SU-DHL-6 (cell line): Measurements from ENCODE around the gene TMEM106C.

ENCODE experiments used
- H2AFZ ChIP-seq: fragments of 200-600 bp; sonication (generic); 2 replicates; pipeline ENCODE4 v1.6.1; 2014; ENCODE audit warnings: low read depth, mild to moderate bottlenecking, moderate library complexity, mixed read lengths, antibody characterized with exemption, low read length; ENCODE audit not compliant: severe bottlenecking
- H3F3A ChIP-seq: fragments of 200-600 bp; shearing (Covaris generic); 2 replicates; pipeline ENCODE4 v1.6.0; 2016; ENCODE audit warnings: antibody characterized with exemption, mild to moderate bottlenecking; ENCODE audit not compliant: insufficient read depth
- H3K27ac ChIP-seq: fragments of 200-600 bp; sonication (generic); 2 replicates; pipeline ENCODE4 v1.5.1; 2016; ENCODE audit warnings: low read depth, mild to moderate bottlenecking, low read length, moderate library complexity, mixed read lengths
- H3K27me3 ChIP-seq: fragments of 200-600 bp; sonication (generic), shearing (Covaris generic); 2 replicates; pipeline ENCODE4 v1.6.0; 2014; ENCODE audit warnings: mild to moderate bottlenecking, low read length
- H3K36me3 ChIP-seq: fragments of 200-600 bp; sonication (generic); 2 replicates; pipeline ENCODE4 v1.6.1; 2014; ENCODE audit warnings: mild to moderate bottlenecking, low read length, mixed read lengths
- H3K4me2 ChIP-seq: fragments of 300-600, 200-600 bp; shearing (Covaris generic), sonication (generic); 2 replicates; pipeline ENCODE4 v1.6.0; 2014; ENCODE audit warnings: low read length, low read depth, mild to moderate bottlenecking; ENCODE audit not compliant: poor library complexity, severe bottlenecking
- H3K4me3 ChIP-seq: fragments of 200-600 bp; sonication (generic); 2 replicates; pipeline ENCODE4 v1.5.1; 2014; ENCODE audit warnings: antibody characterized with exemption, low read length, mild to moderate bottlenecking, mixed read lengths; ENCODE audit not compliant: insufficient read depth, poor library complexity, severe bottlenecking
- H3K79me2 ChIP-seq: fragments of 200-600 bp; sonication (generic); 2 replicates; pipeline ENCODE4 v1.6.1; 2014; ENCODE audit warnings: mild to moderate bottlenecking, low read length, moderate library complexity; ENCODE audit not compliant: insufficient read depth
- H3K9ac ChIP-seq: fragments of 200-600 bp; sonication (generic); 2 replicates; pipeline ENCODE4 v1.7.0; 2014; ENCODE audit warnings: mild to moderate bottlenecking, low read length
- H3K9me2 ChIP-seq: fragments of 200-600 bp; sonication (generic); replicated peaks from 2 replicates; pipeline ENCODE4 v1.6.1; 2014; ENCODE audit warnings: low read length; ENCODE audit not compliant: insufficient read depth
- H3K9me3 ChIP-seq: fragments of 200-600 bp; sonication (generic); 2 replicates; pipeline ENCODE4 v1.6.1; 2014; ENCODE audit warnings: low read length, mixed read lengths; ENCODE audit not compliant: insufficient read depth
- H4K20me1 ChIP-seq: fragments of 200-600 bp; sonication (generic); 2 replicates; pipeline ENCODE4 v1.6.1; 2014; ENCODE audit warnings: low read depth, mild to moderate bottlenecking, antibody characterized with exemption, low read length, moderate library complexity, mixed read lengths
- EZH2phosphoT487 ChIP-seq: fragments of 200-600 bp; sonication (generic), shearing (Covaris generic); conservative IDR thresholded peaks from 2 replicates; pipeline ENCODE4 v1.6.1; 2018; ENCODE audit warnings: mild to moderate bottlenecking, antibody characterized with exemption, low read length, moderate library complexity, mixed read lengths
- TF ChIP-seq, protein P1 (sequence below): fragments of 200-600 bp; sonication (generic); IDR thresholded peaks from one replicate; pipeline ENCODE4 v1.5.1; 2017; ENCODE audit warnings: antibody characterized with exemption, mild to moderate bottlenecking, low read length, moderate library complexity; ENCODE audit not compliant: insufficient read depth, poor library complexity, severe bottlenecking

Gene TMEM106C

DNA sequence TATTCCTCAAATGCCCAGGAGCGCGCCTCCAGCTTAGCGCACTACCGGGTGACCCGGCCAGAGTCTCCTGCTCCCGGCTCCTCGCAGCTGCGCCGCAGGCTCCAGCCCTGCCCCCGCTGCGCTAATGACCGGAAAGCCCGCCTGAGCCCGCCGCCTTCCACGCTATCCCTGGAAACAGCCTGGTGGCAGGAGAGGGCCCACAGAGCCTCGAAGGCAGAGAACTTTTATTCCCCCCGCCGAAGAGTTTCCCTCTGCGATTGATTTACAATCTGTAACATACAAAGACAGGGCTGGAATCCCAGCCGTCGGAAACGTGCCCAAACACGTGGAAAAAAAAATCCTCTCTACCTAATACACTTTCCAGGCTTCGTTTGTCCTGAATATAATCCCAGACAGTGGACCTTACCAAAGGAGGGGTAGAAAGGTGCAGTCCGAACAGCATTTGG lies 39.4 kb downstream of the TMEM106C start:
- Histone ChIP-seq H4K20me1 (no peaks in the 10 kb centered on the region), H3K4me3 (no peak overlapping the region)

DNA sequence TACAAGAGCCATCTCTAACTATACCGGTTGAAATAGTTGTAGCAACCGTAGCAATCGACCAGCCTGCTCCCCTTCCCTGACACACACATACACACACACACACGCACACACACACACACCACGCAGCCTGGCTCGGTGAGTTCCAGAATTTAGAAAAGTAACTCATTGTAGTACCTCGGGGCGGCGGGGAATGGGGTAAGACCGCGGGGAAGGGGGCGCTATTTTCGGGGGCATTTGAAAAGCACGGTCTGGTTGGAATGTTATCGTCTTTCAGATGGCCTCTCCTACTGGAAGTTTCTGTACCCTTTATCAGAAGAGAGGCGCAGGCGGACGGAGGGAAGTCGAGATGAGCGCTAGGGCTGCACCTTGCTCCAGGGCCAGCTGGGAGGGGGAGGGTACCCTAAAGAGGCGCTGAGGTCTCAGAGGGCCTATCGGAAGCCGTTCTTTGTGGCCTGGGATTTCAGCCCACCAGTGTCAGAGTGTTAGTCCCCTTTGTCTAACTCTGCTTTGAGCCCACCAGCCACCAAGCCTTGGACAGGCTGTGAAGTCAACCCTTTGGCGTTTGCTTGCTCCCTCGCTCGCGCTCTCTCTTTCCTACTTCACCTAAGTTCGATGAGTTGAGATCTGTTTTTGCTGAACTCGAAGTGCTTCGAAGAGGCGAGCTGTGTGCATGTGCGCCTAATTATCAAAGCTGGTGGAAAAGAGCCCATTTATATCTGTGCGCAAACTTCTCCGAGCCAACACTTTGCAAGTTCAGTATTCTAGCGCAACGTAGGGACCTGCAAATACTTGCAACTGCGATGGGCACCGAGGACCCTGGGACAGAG lies 40.0 kb downstream of the TMEM106C start:
- no peaks in the 10 kb centered on the region for H3F3A ChIP-seq
- no peak for TF ChIP-seq EZH2phosphoT487
- TF ChIP-seq, protein P1, sequence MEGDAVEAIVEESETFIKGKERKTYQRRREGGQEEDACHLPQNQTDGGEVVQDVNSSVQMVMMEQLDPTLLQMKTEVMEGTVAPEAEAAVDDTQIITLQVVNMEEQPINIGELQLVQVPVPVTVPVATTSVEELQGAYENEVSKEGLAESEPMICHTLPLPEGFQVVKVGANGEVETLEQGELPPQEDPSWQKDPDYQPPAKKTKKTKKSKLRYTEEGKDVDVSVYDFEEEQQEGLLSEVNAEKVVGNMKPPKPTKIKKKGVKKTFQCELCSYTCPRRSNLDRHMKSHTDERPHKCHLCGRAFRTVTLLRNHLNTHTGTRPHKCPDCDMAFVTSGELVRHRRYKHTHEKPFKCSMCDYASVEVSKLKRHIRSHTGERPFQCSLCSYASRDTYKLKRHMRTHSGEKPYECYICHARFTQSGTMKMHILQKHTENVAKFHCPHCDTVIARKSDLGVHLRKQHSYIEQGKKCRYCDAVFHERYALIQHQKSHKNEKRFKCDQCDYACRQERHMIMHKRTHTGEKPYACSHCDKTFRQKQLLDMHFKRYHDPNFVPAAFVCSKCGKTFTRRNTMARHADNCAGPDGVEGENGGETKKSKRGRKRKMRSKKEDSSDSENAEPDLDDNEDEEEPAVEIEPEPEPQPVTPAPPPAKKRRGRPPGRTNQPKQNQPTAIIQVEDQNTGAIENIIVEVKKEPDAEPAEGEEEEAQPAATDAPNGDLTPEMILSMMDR = no peak
- H3K4me3 ChIP-seq = no peak overlapping the region
- H3K4me2 ChIP-seq = no peak overlapping the region
- no peak overlapping the region for H3K9ac ChIP-seq
- no peaks in the 10 kb centered on the region for H3K36me3 ChIP-seq
- no peak overlapping the region for H2AFZ ChIP-seq
- no peak overlapping the region for H3K27ac ChIP-seq
- no peaks in the 10 kb centered on the region for H3K79me2 ChIP-seq
- H4K20me1 ChIP-seq = no peaks in the 10 kb centered on the region
- no peaks in the 10 kb centered on the region for H3K9me3 ChIP-seq
- H3K27me3 ChIP-seq = no peaks in the 10 kb centered on the region
- no peaks in the 10 kb centered on the region for H3K9me2 ChIP-seq

More for the DNA sequence above, 39.4 kb downstream of the TMEM106C start:
- no peaks in the 10 kb centered on the region for H3K27me3 ChIP-seq
- H3K36me3 ChIP-seq = no peaks in the 10 kb centered on the region
- TF ChIP-seq, protein P1 = no peak
- TF ChIP-seq EZH2phosphoT487 = no peak
- H3K79me2 ChIP-seq = no peaks in the 10 kb centered on the region
- H3K9me3 ChIP-seq = no peaks in the 10 kb centered on the region
- no peak overlapping the region for H3K4me2 ChIP-seq
- no peak overlapping the region for H3K27ac ChIP-seq
- no peaks in the 10 kb centered on the region for H3K9me2 ChIP-seq
- no peak overlapping the region for H2AFZ ChIP-seq
- H3K9ac ChIP-seq = no peak overlapping the region
- no peaks in the 10 kb centered on the region for H3F3A ChIP-seq

DNA sequence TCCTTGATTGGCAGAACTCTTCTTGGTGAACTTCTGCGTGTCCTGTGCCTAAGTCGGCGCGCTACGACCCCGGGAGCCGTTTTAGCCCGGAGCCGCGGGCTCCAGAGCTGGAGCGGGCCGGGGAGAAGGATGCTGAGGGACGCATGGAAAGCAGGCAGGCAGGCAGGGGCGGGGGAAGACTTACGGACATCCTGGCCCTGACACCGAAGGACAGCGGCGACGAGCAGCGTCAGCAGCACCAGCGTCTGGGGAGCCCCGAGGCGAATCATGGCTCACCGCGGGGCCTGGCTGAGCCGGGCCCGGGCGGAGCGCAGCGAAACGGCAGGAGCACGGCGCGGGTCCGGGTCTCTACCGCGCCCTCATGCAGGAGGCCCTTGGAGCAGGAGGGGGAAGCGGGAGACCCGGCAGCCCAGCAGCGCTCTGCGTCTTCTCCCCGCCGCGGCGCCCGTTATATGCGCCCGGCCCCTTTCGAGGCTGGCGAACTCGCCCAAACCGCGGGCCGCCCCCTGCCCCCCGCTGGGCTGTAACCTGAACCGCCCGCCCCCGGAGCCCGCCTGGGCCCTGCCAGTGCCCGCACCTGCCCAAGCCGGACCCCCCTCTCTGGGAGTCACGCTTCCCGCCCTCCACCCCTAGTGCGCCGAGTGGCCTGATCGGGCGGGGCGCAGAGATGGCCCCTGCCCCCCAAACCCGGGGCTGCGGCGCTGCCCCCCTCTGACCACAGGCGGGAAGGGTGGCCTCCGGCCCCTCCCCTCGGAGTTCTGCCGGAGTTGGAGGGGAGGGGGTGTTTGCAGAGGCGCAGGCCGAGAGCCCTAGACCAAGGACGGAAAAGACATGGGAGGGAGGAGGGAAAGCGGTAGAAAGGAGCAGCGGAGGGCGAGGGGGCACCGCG lies 40.9 kb downstream of the TMEM106C start, which contains the start of gene COL2A1:
Gene COL2A1 (minus strand): TSS at position 424 of the 889 bp plus-strand sequence. CDS start 155 bp downstream, at position 269.
- H2AFZ ChIP-seq = no peak within 1 kb of the TSS
- H3K4me3 ChIP-seq = no peak within 1 kb of the TSS
- no peaks in the 10 kb centered on the region for H3K36me3 ChIP-seq
- H3K79me2 ChIP-seq = no peaks in the 10 kb centered on the region
- H3K9ac ChIP-seq = no peak within 1 kb of the TSS
- TF ChIP-seq, protein P1 = no peak
- no peak for TF ChIP-seq EZH2phosphoT487
- H3K9me2 ChIP-seq = no peaks in the 10 kb centered on the region
- H3K4me2 ChIP-seq = no peak within 1 kb of the TSS
- H3F3A ChIP-seq = no peaks in the 10 kb centered on the region
- H3K9me3 ChIP-seq = no peaks in the 10 kb centered on the region
- no peaks in the 10 kb centered on the region for H4K20me1 ChIP-seq
- H3K27ac ChIP-seq = no peak within 1 kb of the TSS
- no peaks in the 10 kb centered on the region for H3K27me3 ChIP-seq
